Measurements from ENCODE around the gene SH3BP5L.

Gene SH3BP5L

GRCh38 chr1:248847181-248847955 lies 21.7 kb upstream of the SH3BP5L start:
- DNase-seq (ENCODE audit: low read depth) = no peak
- H3K4me3 ChIP-seq (ENCODE audit: low read length) = no peak overlapping the region
- TF ChIP-seq CTCF (conservative IDR thresholded peaks at IDR 0.05; ENCODE audit: low read length) = no peak

- H3K4me3 ChIP-seq (ENCODE audit: low read length) = no peak overlapping the region
- TF ChIP-seq CTCF (conservative IDR thresholded peaks at IDR 0.05; ENCODE audit: low read length) = no peak
These were observed 18.8 kb upstream of the SH3BP5L start for GRCh38 chr1:248844526-248844925.

GRCh38 chr1:248843687-248844086 lies 18.0 kb upstream of the SH3BP5L start:
- TF ChIP-seq CTCF (conservative IDR thresholded peaks at IDR 0.05; ENCODE audit: low read length) = no peak
- no peak overlapping the region for H3K4me3 ChIP-seq (ENCODE audit: low read length)
- no peak for DNase-seq (ENCODE audit: low read depth)

More at GRCh38 chr1:248844526-248844925, 18.8 kb upstream of the SH3BP5L start:
- DNase-seq (ENCODE audit: low read depth) = no peak

GRCh38 chr1:248842781-248843331 lies 17.1 kb upstream of the SH3BP5L start:
- DNase-seq (ENCODE audit: low read depth) = no peak
- TF ChIP-seq CTCF (conservative IDR thresholded peaks at IDR 0.05; ENCODE audit: low read length) = no peak
- no peak overlapping the region for H3K4me3 ChIP-seq (ENCODE audit: low read length)

- TF ChIP-seq CTCF (conservative IDR thresholded peaks at IDR 0.05; ENCODE audit: low read length) = peak; percentile 76
- peak; percentile 80 for DNase-seq (ENCODE audit: low read depth)
- peak overlapping the region; percentile 2 for H3K4me3 ChIP-seq (ENCODE audit: low read length)
These were observed 16.1 kb upstream of the SH3BP5L start for GRCh38 chr1:248841702-248842395.

- no peak for TF ChIP-seq CTCF (conservative IDR thresholded peaks at IDR 0.05; ENCODE audit: low read length)
- DNase-seq (ENCODE audit: low read depth) = peak; percentile 28
- no peak overlapping the region for H3K4me3 ChIP-seq (ENCODE audit: low read length)
These were observed 15.2 kb upstream of the SH3BP5L start for GRCh38 chr1:248840946-248841345.

Data from AG10803 (cell line).